ENCODE measurements around the gene PLEKHG4. TPM values are rescaled to one million over a fixed set of nuclear protein-coding genes. Genes with fewer than 3 reads are reported as not detected.

PLEKHG4 gene
- total and polyA plus RNA-seq, 9 of the 15 experiments (the other 6 are each of a cell fraction or from before 2014, with no cell fraction given): 3.7 to 36.8 (median 17.9) TPM

DNA sequence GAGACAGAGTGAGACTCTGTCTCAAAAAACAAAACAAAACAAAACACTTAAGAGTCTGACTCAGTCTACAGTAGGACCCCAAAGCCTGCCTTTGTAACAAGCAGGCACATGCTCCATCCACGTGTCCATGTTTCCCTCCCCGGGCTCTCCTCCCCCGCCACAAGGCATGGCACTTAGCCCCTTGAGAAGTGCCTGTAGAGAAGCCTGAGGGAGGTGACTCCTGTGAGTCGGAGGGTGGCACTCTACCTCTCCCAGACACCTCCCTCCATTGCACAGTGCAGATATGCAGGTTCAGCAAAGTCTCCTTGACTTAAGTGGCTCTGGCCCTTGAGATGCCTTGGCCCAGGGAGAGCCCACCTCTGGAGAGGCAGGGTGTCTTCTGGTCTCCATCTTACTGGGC lies 38.8 kb upstream of the PLEKHG4 start:
- H3K4me1 ChIP-seq (replicated peaks in 1 of 2; ENCODE audit: control insufficient read depth in 2 of 2, insufficient read depth in 2 of 2, low read length in 2 of 2): peaks cover 64 to 68% of the 10 kb centered on the region in 2 experiments
- no peak for ATAC-seq
- no TSS peak for BruUV-seq (replicated peaks)
- TF ChIP-seq NFRKB (IDR thresholded peaks at IDR 0.05; ENCODE audit: low read depth) (no peak), KLF1 (tag; IDR thresholded peaks at IDR 0.05) (no peak), ZNF696 (CRISPR knock-in tag; conservative IDR thresholded peaks at IDR 0.05) (no peak), HMG20B (CRISPR knock-in tag; IDR thresholded peaks at IDR 0.05) (no peak), CBX8 (IDR thresholded peaks at IDR 0.05; ENCODE audit: borderline replicate concordance, extremely low read depth, low read depth, low read length, poor library complexity, severe bottlenecking) (no peak), SIN3B (IDR thresholded peaks at IDR 0.05; ENCODE audit: low read depth) (no peak), TCF7L2 (IDR thresholded peaks at IDR 0.05; ENCODE audit: low read depth, low read length) (no peak), ZNF316 (IDR thresholded peaks at IDR 0.05) (peak; percentile 32; the same call in 1 of the 2 replicates), ZFP36 (IDR thresholded peaks at IDR 0.05; ENCODE audit: low read depth, low read length, partially characterized antibody) (no peak), ZBTB49 (CRISPR knock-in tag; IDR thresholded peaks at IDR 0.05; ENCODE audit: borderline replicate concordance) (no peak), ZNF324 (CRISPR knock-in tag; IDR thresholded peaks at IDR 0.05) (no peak), ZNF507 (tag; conservative IDR thresholded peaks at IDR 0.05) (no peak), GABPA (tag; conservative IDR thresholded peaks at IDR 0.05; ENCODE audit: low read depth) (no peak), TRIM24 (IDR thresholded peaks at IDR 0.05) (no peak), MLLT1 (IDR thresholded peaks at IDR 0.05) (no peak), NFATC3 (IDR thresholded peaks at IDR 0.05) (no peak), ZC3H8 (IDR thresholded peaks at IDR 0.05) (no peak)
- TF ChIP-seq, protein P1, sequence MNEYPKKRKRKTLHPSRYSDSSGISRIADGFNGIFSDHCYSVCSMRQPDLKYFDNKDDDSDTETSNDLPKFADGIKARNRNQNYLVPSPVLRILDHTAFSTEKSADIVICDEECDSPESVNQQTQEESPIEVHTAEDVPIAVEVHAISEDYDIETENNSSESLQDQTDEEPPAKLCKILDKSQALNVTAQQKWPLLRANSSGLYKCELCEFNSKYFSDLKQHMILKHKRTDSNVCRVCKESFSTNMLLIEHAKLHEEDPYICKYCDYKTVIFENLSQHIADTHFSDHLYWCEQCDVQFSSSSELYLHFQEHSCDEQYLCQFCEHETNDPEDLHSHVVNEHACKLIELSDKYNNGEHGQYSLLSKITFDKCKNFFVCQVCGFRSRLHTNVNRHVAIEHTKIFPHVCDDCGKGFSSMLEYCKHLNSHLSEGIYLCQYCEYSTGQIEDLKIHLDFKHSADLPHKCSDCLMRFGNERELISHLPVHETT (CRISPR knock-in tag; conservative IDR thresholded peaks at IDR 0.05 in 1 of 2, IDR thresholded peaks at IDR 0.05 in 1 of 2): 0 out of 4 replicates have a peak, but pooled peaks of 1 of the 2 experiments have one; percentile 6

More for the DNA sequence above, 38.8 kb upstream of the PLEKHG4 start:
- peak overlapping the region; percentile 60 for H3K4me2 ChIP-seq (ENCODE audit: insufficient read depth, low read length)
- in situ Hi-C loops (cut with MboI): no loop called here
- ChIA-PET CTCF (ENCODE audit: low intra/inter-chr PET ratio) (no interaction called here), POLR2A (interaction anchor here (1.2 kb wide), 1 partner anchor 14 kb away, joined by 7 read pairs; the partner anchor contains the start of gene TMEM208)
- H4K20me1 ChIP-seq (replicated peaks; ENCODE audit: control insufficient read depth, insufficient read depth, low read length): peaks cover 4% of the 10 kb centered on the region
- WGBS (ENCODE audit: insufficient coverage, low coverage, missing lambda C conversion rate): 55% methylated on average over 4 of the region's 4 CpGs
- no peaks in the 10 kb centered on the region for H3K9me3 ChIP-seq (replicated peaks; ENCODE audit: control insufficient read depth, insufficient read depth, low read depth, low read length)
- no peak overlapping the region for H3K4me3 ChIP-seq
- no peaks in the 10 kb centered on the region for H3K9me1 ChIP-seq (ENCODE audit: control insufficient read depth, insufficient read depth, low read length)
- no peak overlapping the region for H2AFZ ChIP-seq (ENCODE audit: low read depth, low read length)
- H3K27ac ChIP-seq (ENCODE audit: extremely low read depth, low read depth, low read length): peak overlapping the region; percentile 83
- peaks cover 74% of the 10 kb centered on the region; the same call in 2 of the 3 replicates for H3K36me3 ChIP-seq (ENCODE audit: control insufficient read depth, insufficient read depth, low read length)
- H3K9ac ChIP-seq (ENCODE audit: insufficient read depth in 1 of 2, low read depth in 2 of 2, low read length in 2 of 2): peak overlapping the region; percentile 60 to 90
- no peaks in the 10 kb centered on the region for H3K27me3 ChIP-seq (ENCODE audit: control insufficient read depth in 2 of 2, insufficient read depth in 2 of 2, low read length in 2 of 2)
- FAIRE-seq (peak; percentile 19), DNase-seq (ENCODE audit: extremely low read depth in 1 of 4, low spot score in 3 of 4) (peak in 1 of 4 experiments; percentile 38)
- H3K79me2 ChIP-seq (ENCODE audit: control insufficient read depth, insufficient read depth, low read length): peaks cover 68% of the 10 kb centered on the region
- intact Hi-C loops (cut with micrococcal nuclease): loop anchor here (10.0 kb wide), 1 partner anchor 266 kb away; no protein-coding TSS in a partner anchor
